COLO668 (cell line): ENCODE data around the gene ITPR3.
A peak's percentile ranks its signal among the peaks of the same experiment; 100 is the strongest.

Experiments
- DNase-seq: peaks from one replicate; lab custom pipeline; 2025; ENCODE audit not compliant: unreplicated experiment; lab: John Stamatoyannopoulos, UW

Gene ITPR3

GRCh38 chr6:33633462-33634158 lies 12.5 kb downstream of the ITPR3 start:
- peak; percentile 61 for DNase-seq

DNA sequence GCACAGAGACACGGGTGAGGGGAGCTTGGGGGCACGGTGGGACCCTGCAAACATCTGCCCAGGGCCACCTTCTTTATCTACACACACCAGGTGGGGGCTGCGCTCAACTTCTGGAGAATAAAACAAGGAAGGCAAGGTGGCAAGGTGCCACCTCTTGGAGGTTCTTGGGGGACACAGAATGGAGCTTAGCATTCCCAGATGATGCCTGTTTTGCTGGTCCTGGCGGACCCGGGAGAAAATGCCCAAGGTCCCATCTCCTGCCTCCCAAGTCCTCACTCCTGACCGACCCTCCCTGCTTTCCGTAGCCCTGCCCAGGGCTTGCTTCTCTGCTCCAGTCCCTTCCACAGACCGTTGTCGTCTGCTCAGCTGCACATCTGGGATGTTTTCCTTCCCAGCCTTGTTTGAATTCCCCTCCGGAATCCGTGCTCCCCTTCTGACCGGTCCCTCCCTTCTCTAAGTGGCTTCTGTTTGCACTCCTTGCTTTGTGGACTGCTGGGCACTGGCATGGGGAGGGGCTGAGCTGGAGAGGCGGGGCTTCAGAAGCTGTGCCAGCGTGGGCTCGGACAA lies 13.1 kb downstream of the ITPR3 start:
- DNase-seq = peak; percentile 19

GRCh38 chr6:33634946-33635345 lies 13.8 kb downstream of the ITPR3 start:
- DNase-seq = no peak

DNA sequence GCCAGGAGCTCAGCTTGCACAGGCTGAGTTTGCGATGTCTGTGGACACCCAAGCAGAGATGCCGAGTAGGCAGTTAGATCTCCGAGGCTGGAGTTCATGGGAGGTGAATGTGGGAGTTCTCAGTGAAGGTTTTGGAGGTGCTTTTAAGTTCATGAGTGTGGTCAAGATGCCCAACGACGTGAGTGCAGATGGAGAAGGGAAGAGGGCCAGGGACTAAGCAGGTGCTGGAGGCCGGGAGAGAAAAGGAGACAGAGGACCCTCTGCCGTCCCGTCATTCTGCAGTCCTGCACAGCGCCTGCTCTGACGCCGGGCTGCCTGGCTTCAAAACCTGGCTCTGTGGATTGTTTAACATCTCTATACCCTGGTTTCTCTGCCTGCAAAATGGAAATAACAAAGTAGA lies 15.5 kb downstream of the ITPR3 start:
- DNase-seq = no peak

- no peak for DNase-seq
Observed at GRCh38 chr6:33638556-33638955, 17.4 kb downstream of the ITPR3 start.

DNA sequence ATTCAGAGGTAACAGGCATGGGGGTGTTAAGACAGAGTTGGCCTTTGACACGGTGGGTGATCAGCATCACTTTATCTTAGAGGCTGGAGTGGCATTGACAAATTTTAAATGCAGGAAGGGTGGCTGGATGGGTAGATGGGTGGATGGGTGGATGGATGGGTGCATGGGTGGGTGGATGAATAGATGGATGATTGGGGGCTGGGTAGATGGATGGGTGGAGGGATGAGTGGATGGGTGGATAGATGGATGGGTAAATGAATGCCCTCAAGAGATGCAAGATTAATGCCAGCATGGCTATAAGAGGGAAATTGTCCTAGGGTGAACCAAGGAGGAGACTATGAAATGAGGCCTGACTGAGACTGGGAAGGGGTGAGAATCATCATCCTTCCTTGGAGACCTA lies 18.4 kb downstream of the ITPR3 start:
- DNase-seq = no peak

GRCh38 chr6:33640361-33640760 lies 19.2 kb downstream of the ITPR3 start:
- no peak for DNase-seq

- no peak for DNase-seq
Observed at GRCh38 chr6:33641144-33641543, 20.0 kb downstream of the ITPR3 start.

DNA sequence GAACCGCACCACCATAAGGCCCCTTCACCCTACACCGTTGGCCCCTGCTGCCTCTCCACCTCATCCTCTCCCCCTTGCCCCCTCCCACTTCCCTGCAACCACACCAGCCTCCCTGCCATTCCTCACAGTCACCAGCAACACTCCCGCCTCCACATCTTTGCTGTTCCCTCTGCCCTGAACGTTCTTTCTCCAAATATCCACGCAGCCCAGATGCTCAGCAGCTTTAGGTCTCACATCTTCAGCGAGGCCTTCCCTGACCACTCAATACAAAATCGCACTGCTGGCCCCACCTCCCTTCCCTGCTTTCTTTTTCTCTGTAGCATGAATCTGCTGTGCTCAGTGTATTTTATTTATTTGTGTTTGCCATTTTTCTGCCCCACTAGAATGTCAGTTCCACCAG lies 20.5 kb downstream of the ITPR3 start:
- no peak for DNase-seq

DNA sequence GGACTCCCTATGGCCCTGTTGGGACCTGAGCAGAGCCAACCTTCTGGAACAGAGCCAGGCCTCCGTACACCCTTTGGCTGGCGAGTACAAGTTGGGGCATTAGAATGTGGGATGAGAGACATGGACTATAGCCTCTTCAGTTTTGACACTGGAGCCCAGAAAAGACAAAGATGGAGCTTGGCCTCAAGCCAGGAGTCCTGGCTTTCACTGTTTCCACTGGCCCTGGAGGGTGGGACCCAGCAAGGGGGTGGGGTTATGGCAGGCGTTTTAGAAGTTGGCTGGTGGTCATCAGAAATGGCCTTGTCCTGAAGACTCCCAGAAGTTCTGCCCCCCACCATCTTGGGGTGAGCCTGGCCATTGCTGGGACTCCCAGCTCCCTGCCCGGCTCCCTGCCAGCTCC lies 21.8 kb downstream of the ITPR3 start:
- DNase-seq = no peak

DNA sequence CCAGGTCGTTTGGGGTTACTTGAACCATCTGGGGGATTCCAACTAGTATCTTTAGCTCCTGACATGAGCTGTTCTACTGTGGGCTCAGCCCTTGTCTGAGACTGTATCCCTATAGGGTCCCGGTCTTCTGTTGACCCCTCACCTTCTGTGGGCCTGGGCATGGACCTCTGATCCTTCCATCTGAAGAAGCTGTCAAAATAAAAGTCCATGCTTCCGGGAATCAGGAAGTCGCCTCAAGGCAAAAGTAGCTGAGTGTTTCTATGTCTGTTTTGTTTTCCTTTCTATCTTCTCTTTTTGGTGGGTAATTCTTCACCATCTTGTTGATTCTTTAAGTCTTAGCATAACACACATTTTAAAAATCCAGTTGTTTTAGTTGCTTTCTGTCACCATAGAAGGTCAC lies 30.3 kb downstream of the ITPR3 start:
- no peak for DNase-seq

DNA sequence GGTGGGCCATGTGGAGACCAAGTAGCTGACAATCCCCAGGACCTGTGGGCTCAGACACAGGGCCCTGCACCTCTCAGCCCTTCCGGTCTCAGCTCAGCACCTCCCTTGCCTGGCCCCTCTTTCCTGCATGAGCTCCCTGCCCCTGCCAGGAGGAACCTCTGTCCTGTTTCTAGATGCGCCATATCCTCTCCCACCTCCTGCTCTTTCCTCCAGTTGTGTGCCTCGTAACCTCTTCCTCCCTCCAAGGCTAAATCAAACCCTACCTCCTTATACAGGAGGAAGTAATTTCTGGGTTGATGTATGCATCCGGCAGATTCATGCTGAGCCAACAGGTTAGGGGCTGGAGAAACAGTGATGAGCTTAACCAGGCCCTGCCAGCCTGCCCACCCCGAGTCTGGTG lies 30.9 kb downstream of the ITPR3 start:
- DNase-seq = no peak

DNA sequence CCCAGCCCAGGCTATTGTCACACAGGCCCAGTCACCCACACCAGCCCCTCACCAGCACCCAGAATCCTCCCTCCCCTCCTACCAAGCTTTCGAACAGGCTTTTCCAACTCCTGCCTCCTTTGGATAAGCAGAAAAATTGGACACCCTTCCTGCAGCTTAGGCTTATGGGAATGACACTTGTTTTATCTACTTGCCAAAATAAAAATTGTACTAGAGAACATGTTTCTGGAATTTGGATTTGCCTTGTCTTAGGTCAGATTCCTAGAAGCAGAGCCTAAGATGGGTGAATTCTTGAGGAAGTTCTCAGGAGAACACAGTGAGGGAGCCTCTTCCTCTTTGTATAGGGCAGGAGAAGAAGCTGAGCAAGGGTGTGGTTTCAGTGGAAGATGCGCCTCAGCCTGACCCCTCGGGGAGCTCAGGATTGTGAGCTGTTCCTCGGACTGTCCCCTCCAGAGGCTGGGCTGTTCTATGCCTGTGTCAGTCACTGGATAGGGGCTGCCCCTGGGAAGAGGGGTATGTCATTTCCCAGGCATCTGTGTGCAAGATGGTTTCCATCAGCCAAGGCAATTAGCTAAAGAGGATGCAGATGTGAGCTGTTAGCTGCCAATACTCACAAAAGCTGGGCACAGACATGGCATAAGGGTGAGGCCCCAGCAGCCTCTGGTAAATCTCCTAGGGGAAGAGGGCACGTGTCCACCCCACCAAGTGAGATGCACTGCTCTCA lies 33.9 kb downstream of the ITPR3 start:
- no peak for DNase-seq

DNA sequence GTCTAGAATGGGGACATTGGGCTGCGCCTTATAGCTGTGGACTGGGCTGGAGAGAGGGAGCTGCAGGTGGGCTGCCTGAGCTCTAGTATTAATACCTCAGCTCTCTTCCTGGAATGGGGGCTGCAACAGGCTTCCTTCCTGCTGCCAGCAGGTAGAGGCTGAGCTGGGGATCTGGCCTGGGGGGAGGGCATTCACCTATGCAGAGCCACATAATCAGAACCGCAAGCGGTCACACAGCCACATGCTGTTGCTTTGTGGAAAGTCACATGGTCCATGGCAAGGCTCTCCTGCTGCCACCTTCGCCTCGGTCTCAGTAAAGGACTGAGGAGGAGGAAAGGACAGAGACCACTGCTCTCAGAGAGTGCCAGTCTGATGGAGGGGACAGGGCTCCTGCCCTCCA lies 35.7 kb downstream of the ITPR3 start:
- DNase-seq = no peak

GRCh38 chr6:33658982-33659689 lies 38.0 kb downstream of the ITPR3 start:
- no peak for DNase-seq

DNA sequence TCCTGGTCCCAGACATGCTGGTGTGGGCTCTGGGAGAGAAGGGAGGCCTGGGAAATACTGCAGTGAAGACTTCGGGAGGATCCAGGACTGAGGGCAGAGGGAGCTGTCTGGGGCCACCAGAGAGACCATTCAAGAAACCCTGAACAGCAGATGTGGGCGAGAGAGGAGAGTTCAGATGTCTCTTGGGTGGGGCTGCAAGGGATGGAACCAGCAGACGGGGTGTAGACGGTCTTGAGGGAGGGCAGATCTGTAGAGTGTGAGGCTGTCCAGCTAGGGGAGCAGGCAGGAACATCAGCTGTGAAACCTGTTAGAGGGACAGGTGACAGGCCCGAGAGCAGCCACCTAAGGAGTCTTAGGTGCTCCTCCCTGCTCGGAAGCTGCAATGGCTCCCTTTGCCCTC lies 38.9 kb downstream of the ITPR3 start:
- no peak for DNase-seq

DNA sequence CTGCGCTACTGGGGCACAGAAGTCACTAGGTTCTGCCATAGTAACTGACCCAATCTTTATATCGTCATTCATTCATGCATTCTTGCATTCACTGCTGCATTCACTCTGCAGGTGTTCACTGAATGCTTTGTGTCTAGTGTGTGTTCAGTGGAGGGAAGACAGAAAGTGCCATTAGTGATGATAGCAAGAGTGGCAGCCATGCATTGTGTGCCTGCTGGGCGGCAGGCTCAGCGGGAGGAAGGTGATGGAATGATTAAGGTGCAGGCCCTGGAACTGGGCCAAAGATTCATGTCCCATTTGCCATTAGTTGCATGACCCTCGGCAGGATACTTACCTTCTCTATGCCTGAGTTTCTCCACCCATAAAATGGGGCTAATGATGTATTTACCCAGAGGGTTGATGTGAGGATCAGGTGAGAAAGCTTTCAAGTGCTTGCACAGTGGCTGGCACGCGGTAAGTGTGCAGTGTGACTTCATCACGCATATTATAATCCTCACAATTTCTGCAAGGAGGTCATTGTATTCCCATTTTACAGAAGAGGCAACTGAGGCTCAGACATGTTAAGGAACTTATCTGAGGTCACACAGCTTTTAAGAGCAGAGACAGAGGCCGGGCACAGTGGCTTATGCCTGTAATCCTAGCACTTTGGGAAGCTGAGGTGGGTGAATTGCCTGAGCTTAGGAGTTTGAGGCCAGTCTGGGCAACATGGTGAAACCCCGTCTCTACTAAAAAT lies 40.1 kb downstream of the ITPR3 start:
- DNase-seq = no peak

DNA sequence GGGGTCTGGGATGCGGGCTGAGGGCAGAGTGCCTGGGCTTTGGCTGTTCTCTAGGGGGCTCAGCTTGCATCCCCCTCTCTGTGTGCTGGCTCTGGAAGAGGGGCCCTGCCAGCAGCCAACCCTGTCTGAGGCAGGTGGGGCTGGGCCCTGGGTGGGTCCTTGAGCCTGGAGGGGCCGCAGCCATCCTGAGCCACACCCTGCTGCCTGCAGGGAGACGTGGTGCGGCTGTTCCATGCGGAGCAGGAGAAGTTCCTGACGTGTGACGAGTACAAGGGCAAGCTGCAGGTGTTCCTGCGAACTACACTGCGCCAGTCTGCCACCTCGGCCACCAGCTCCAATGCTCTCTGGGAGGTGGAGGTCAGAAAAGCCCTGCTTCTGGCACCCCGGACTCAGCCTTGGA lies 41.2 kb downstream of the ITPR3 start:
- no peak for DNase-seq

GRCh38 chr6:33663028-33663427 lies 41.9 kb downstream of the ITPR3 start:
- DNase-seq = no peak

DNA sequence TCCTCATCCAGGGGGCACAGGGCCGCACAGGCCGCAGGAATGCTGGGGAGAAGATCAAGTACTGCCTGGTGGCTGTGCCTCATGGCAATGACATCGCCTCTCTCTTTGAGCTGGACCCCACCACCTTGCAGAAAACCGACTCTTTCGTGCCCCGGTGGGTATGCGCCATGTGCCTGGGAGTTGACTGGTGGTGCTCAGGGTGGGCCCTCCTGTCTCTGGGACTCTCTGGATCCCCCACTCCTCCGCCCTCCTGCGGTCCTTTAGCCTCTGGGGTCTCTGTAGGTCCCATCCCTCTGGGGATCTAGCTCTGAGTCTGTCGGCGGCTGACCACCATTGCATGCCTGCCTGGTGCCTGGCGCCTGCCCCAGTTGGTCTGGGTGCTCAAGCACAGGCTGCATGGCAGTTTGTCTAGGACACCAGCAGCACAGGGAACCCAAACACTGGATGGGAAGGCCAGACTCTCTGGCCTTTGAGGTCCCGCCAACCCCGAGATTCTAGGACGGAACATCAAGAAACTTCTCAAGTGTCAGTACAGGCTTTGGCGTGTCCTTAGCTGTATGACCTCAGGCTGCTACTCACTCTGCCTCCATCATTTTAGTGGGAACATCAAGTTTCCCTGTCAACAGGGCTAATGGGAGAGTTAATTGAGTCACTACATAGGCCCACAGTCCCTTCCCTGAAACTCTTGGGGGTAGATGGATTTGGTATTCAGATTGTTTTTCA lies 42.8 kb downstream of the ITPR3 start:
- DNase-seq = no peak
